IPS-18a (cell line): ENCODE results near the gene CDH23.

Source experiments
- H3K27ac ChIP-seq: one replicate; pipeline ENCODE4 v1.5.1; 2013; ENCODE audit warnings: low read length
- H3K27me3 ChIP-seq: one replicate; pipeline ENCODE4 v1.6.1; 2013; ENCODE audit warnings: mild to moderate bottlenecking, low read length; ENCODE audit not compliant: control insufficient read depth, insufficient read depth
- H3K36me3 ChIP-seq: one replicate; pipeline ENCODE4 v1.6.1; 2013; ENCODE audit warnings: low read depth, low read length; ENCODE audit not compliant: control insufficient read depth
- H3K4me1 ChIP-seq: one replicate; pipeline ENCODE4 v1.6.1; 2013; ENCODE audit warnings: low read depth, low read length; ENCODE audit not compliant: control insufficient read depth
- H3K4me3 ChIP-seq: one replicate; pipeline ENCODE4 v1.5.1; 2013; ENCODE audit warnings: low read length
- H3K9ac ChIP-seq: one replicate; pipeline ENCODE4 v1.6.1; 2013; ENCODE audit warnings: mild to moderate bottlenecking, low read length, moderate library complexity
- H3K9me3 ChIP-seq: one replicate; pipeline ENCODE4 v1.6.1; 2013; ENCODE audit warnings: low read depth, low read length; ENCODE audit not compliant: control insufficient read depth

The CDH23 gene

DNA sequence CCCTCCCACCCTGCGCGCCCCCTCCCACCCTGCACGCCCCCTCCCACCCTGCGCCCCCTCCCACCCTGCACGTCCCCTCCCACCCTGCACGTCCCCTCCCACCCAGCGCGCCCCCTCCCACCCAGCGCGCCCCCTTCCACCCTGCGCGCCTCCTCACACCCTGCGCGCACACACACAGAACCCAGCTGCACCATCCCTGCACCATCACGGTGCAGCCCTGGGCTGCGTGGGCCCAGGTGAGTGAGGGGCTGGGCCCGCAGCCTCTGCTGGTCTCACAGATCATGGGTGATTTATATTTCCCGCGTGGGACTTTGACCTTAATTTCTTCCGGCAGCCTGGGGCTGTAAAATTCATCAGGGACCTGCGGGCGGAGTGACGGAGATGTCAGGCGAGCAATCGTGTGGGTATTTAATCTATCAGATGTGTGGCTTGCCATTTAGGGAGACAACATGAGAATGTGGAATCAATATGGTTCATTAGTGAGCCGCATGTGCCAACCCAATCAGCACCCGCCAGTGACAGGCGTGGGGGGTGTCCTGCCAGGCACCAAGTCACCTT lies 265.1 kb downstream of the CDH23 start:
- Histone ChIP-seq H3K27ac (no peak overlapping the region), H3K4me1 (peaks cover 44% of the 10 kb centered on the region), H3K9ac (no peak overlapping the region), H3K4me3 (no peak overlapping the region), H3K27me3 (peaks cover 23% of the 10 kb centered on the region), H3K9me3 (no peaks in the 10 kb centered on the region), H3K36me3 (no peaks in the 10 kb centered on the region)

DNA sequence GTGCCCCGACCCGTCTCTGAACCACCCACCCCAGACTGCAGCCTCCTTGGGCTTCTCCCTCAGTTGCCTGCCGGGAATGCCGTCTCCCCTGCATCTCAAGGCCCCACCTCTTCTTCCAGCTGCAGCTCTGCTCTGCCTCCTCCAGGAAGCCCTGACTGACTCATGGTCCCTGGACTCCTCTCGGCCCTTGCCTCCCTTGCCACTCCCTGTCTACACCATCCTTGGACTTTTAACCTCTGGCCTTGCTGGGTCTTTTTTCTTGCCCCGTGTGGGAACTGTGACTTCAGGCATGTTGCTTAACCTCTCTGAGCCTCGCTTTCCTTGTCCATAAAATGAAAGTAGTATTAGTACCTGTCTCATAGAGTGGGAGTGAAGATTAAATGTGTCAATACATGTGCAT lies 266.6 kb downstream of the CDH23 start:
- Histone ChIP-seq H3K9ac (no peak overlapping the region), H3K36me3 (no peaks in the 10 kb centered on the region), H3K27me3 (peaks cover 14% of the 10 kb centered on the region), H3K9me3 (no peaks in the 10 kb centered on the region), H3K27ac (no peak overlapping the region), H3K4me3 (no peak overlapping the region), H3K4me1 (peaks cover 30% of the 10 kb centered on the region)

DNA sequence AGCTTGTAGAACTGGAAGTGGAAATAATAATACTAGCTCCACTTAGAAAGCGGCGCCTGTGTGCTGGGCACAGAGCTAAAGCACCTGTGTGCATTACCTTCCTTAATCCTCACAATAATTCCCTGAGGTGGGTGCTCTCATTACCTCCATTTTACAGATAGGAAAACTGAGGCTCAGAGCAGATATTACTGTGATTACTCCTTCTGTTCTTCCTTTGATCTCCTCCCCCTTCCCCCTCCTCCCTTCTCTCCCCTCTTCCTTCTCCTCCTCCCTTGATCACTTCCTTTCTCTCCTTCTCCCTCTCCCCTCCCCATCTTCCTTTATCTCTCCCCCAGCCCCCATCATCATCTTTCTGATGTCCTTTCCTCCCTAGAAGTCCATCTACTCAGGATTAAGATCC lies 267.9 kb downstream of the CDH23 start:
- H3K9me3 ChIP-seq = no peaks in the 10 kb centered on the region
- H3K9ac ChIP-seq = no peak overlapping the region
- no peak overlapping the region for H3K27ac ChIP-seq
- peaks cover 2% of the 10 kb centered on the region for H3K27me3 ChIP-seq
- no peaks in the 10 kb centered on the region for H3K36me3 ChIP-seq
- H3K4me3 ChIP-seq = no peak overlapping the region
- H3K4me1 ChIP-seq = peaks cover 18% of the 10 kb centered on the region

DNA sequence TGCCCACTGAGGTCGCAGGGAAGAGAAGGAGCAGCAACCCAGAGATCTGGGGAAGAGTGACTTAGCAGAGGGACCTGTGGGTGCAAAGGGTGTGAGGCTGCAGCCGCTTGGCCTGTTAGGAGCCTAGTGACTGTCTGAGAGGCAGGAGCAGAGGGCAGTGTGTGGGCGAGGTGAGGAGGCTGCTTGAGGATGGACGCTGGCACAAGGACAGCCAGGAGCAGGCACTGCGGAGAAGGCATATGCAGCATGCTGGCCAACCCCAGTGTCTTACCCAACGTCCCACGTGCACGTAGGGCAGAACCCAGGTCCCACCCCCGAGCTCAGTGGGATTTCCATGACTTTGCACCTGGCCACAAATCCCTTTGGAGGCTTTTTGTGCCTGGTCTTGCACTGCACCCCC lies 268.7 kb downstream of the CDH23 start:
- no peak overlapping the region for H3K9ac ChIP-seq
- H3K36me3 ChIP-seq = no peaks in the 10 kb centered on the region
- H3K4me3 ChIP-seq = no peak overlapping the region
- H3K4me1 ChIP-seq = peaks cover 12% of the 10 kb centered on the region
- H3K27me3 ChIP-seq = no peaks in the 10 kb centered on the region
- no peak overlapping the region for H3K27ac ChIP-seq
- H3K9me3 ChIP-seq = no peaks in the 10 kb centered on the region

DNA sequence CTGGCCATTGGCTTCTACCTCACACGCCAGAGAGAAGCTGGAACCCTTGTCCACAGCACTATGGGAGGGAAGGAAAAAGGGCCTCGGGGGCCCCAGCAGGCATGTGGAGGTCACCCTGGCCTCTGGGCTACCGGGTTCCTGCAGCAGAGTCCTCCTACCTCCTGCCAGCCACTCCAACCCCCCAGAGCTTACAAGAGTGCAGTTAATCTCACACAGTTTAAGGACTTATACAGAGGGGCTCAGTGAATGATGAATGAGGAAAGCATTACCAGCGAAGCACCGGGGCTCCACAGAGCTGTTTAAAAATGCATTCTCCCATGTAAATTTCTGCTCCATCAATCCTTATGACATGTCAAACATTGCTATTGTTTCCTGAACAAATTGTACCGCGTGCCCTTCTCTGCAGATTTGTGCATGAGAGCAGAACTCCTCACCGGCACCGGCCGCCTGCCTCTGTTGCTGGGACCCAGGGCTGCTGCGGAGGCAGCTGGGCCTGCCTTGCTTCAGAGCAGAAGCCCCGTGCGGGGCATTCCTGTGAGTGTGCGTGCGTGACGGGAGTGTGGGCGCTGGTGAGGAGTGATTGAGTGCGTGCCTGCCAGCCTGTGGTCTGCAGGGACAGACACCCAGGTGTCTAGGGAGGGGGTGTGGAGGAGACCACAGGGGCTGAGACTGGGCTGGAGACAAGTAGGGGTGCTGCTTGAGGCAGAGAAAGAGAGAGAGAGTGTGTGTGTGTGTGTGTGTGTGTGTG lies 270.1 kb downstream of the CDH23 start:
- Histone ChIP-seq H3K27ac (no peak overlapping the region), H3K9me3 (no peaks in the 10 kb centered on the region), H3K36me3 (no peaks in the 10 kb centered on the region), H3K4me3 (no peak overlapping the region), H3K4me1 (peaks cover 9% of the 10 kb centered on the region), H3K9ac (no peak overlapping the region), H3K27me3 (no peaks in the 10 kb centered on the region)

DNA sequence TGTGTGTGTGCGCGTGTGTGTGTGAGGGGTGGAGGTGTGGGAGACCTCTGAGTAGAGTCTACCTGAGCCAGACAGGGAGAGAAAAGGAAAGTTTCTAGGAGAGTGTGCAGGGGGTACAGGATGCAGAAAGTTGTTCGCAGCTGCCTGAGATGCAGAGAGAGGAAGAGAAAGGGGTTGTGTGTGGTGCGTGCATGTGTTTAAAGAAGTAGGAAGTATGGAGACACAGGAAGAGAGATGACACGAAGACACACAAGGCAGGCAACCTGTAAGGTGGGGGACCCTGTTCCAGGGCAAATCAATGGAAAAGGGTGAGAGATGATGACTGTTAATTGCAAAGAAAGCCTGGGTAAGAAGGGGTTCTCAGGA lies 270.6 kb downstream of the CDH23 start:
- H3K27ac ChIP-seq = no peak overlapping the region
- no peak overlapping the region for H3K9ac ChIP-seq
- peaks cover 9% of the 10 kb centered on the region for H3K4me1 ChIP-seq
- H3K4me3 ChIP-seq = no peak overlapping the region
- no peaks in the 10 kb centered on the region for H3K9me3 ChIP-seq
- no peaks in the 10 kb centered on the region for H3K36me3 ChIP-seq
- no peaks in the 10 kb centered on the region for H3K27me3 ChIP-seq

DNA sequence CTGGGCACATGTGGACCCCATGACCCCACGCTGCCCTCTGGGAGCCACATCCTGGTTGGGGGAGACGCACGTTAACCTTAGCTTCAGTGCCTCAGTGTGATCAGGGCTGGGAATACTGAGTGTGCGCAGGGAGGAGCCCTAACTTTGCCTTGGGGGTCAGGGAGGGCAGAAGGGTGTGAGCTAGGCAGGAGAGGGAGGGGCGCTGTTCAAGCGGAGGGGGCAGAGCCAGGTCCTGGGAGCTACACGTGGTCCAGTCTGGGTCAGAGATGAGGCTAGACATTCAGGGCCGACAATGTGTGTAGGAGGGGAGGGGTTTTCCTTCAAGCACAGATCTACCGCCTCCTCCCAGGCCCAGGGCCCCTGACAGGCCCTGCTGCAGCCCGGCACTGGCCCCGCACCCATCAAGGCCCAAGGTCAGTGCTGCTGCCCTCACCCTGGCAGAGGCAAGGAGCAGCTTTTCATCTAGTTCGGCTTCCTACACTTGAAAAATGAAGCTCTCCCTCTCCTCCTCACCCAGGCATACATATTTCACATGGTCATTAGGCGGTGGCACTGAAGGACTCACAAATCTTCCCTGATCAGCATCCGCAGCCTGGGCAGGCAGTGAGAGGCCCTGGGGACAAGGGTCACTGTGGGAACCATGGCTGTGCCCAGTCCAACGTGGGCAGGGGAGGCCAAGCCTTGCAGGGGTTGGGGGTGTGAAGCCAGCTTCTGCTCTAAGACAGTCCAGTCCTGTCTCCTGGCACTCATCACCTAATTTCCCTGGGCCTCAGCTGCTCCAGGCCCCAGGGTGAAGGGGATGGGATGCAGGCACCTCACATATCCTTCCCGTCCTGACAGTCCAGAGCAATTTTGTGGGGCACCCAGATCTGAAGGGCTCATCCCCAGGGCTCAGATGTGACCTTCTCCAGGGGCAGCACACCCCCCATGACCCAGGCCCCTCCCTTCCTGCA lies 275.6 kb downstream of the CDH23 start:
- Histone ChIP-seq H3K36me3 (no peaks in the 10 kb centered on the region), H3K9me3 (no peaks in the 10 kb centered on the region), H3K4me3 (no peak overlapping the region), H3K27me3 (no peaks in the 10 kb centered on the region), H3K4me1 (no peaks in the 10 kb centered on the region), H3K27ac (no peak overlapping the region), H3K9ac (no peak overlapping the region)

DNA sequence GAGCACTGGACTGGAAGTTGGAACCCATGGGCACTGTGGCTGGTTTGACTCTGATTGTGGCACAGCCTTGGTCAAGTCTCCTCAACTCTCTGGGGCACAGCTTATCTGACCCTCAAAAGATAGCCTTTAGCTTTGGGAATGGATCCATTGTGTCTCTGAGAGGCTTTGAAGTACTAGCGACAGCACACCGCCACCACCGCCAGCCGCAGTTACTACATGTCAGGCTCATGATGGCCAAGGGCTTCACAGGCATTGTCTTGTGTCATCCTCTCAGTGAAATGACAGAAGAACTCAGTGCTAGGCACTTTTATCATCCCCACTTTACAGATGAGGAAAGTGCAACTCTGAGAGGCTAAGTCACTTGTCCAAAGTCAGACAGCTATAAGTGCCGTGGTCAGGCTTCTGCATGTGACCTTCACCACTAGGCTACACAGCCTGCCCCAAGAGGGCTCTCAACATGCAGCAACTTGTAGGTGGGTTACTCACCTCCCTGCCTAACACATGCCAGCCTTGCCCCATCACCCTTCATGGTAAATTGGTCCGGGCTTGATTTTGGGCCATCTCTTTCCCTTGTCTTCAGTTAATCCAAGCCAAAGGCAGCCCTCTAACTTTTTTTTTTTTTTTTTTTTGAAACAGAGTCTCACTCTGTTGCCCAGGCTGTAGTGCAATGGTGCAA lies 278.7 kb downstream of the CDH23 start:
- no peaks in the 10 kb centered on the region for H3K27me3 ChIP-seq
- no peaks in the 10 kb centered on the region for H3K36me3 ChIP-seq
- H3K9ac ChIP-seq = no peak overlapping the region
- no peak overlapping the region for H3K27ac ChIP-seq
- H3K9me3 ChIP-seq = no peaks in the 10 kb centered on the region
- H3K4me3 ChIP-seq = no peak overlapping the region
- H3K4me1 ChIP-seq = no peaks in the 10 kb centered on the region

DNA sequence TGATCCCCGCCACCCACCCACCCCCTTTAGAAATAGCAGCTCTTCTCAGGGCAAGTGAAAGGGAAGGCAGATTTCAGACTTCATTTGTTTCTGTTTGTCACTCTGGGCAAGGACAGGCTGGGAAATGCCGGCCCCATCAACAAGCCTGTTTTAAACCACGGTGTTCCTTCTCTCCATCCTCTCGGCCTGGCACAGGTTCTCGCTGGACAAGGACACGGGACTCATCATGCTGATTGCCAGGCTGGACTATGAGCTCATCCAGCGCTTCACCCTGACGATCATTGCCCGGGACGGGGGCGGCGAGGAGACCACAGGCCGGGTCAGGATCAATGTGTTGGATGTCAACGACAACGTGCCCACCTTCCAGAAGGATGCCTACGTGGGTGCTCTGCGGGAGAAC lies 280.5 kb downstream of the CDH23 start:
- Histone ChIP-seq H3K27ac (no peak overlapping the region), H3K4me3 (no peak overlapping the region), H3K9me3 (no peaks in the 10 kb centered on the region), H3K36me3 (no peaks in the 10 kb centered on the region), H3K4me1 (no peaks in the 10 kb centered on the region), H3K9ac (no peak overlapping the region), H3K27me3 (no peaks in the 10 kb centered on the region)

DNA sequence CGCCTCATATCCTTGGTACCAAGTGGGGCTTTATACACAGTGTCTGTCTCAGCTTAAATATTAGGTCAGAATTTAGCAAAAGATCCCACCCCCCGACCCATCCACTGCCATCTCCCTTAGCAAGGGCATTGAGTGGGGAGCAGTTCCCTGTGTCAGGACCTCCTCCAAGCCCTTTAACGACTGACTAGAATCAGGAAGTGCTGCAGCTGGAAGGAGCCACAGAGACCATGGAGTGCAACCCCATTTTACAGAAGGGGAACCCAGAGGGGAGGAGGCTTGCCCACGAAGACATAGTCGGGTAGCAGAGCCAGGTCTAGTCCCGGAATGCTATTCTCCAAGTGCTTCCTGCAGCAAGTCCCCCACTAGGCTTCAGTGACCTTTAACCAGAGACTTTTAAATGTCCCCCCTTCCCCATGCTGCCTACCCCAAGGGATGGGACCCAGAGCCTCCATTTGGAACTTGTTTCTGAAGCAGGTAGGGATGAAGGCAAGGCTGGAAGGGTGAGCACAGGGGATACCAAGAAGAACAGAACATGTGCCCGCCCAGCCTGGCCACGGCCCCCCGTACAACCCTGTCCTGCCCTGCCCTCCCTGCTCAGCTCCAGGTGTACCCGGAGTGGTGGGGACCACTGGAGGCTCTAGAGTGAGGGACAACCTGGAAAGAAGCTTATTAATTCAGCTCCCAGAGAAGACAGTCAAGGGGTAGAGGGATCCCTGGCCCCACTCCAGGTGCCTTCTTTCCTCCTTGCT lies 281.5 kb downstream of the CDH23 start:
- Histone ChIP-seq H3K9me3 (no peaks in the 10 kb centered on the region), H3K27ac (no peak overlapping the region), H3K36me3 (no peaks in the 10 kb centered on the region), H3K27me3 (no peaks in the 10 kb centered on the region), H3K4me1 (no peaks in the 10 kb centered on the region), H3K4me3 (no peak overlapping the region), H3K9ac (no peak overlapping the region)

DNA sequence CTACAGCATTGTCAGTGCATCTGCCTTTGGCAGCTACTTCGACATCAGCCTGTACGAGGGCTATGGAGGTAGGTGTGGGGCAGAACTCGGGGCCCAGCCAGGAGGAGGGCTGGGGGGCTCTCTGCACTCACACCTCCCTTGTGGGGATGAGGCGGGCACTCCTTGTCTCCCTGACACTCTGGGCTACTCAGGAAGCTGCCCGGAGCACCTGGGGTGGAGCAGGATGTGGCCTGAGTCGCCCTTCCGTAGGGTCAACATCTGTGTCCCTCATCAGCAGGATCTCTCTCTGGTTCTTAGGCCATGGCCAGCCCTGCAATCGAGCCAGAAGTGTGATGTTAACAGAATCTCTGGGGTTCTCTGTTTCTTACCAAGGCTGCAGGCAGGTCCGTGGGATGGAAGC lies 282.7 kb downstream of the CDH23 start:
- Histone ChIP-seq H3K9me3 (no peaks in the 10 kb centered on the region), H3K4me3 (no peak overlapping the region), H3K27me3 (no peaks in the 10 kb centered on the region), H3K27ac (no peak overlapping the region), H3K9ac (no peak overlapping the region), H3K4me1 (no peaks in the 10 kb centered on the region), H3K36me3 (no peaks in the 10 kb centered on the region)
